Measurements from ENCODE around the gene ZNF487.
A peak's percentile ranks its signal among the peaks of the same experiment; 100 is the strongest.

ZNF487 gene

GRCh38 chr10:43396061-43396927 is 40.6 kb upstream of the ZNF487 start:
- Histone ChIP-seq H3K4me1 (ENCODE audit: insufficient read depth, low read length) (peaks cover 39% of the 10 kb centered on the region), H3K27ac (ENCODE audit: low read depth, low read length) (peak overlapping the region; percentile 99), H3K9me3 (ENCODE audit: insufficient read depth, low read depth, low read length) (no peaks in the 10 kb centered on the region), H3K36me3 (ENCODE audit: insufficient read depth, low read length) (peaks cover 63% of the 10 kb centered on the region), H3K27me3 (ENCODE audit: insufficient read depth, low read length) (no peaks in the 10 kb centered on the region), H3K9ac (ENCODE audit: low read depth, low read length) (peak overlapping the region; percentile 99), H3K4me3 (ENCODE audit: low read length) (peak overlapping the region; percentile 95)
- WGBS, result under 1% methylated on average over 60 of the region's 71 CpGs

- Histone ChIP-seq H3K4me3 (ENCODE audit: low read length) (peak overlapping the region; percentile 95), H3K4me1 (ENCODE audit: insufficient read depth, low read length) (peaks cover 46% of the 10 kb centered on the region), H3K9me3 (ENCODE audit: insufficient read depth, low read depth, low read length) (no peaks in the 10 kb centered on the region), H3K36me3 (ENCODE audit: insufficient read depth, low read length) (peaks cover 55% of the 10 kb centered on the region), H3K27ac (ENCODE audit: low read depth, low read length) (peak overlapping the region; percentile 99), H3K27me3 (ENCODE audit: insufficient read depth, low read length) (no peaks in the 10 kb centered on the region), H3K9ac (ENCODE audit: low read depth, low read length) (peak overlapping the region; percentile 94)
- WGBS, result under 1% methylated on average over 70 of the region's 70 CpGs
These were observed 39.8 kb upstream of the ZNF487 start for GRCh38 chr10:43396928-43397624.

- Histone ChIP-seq H3K4me3 (ENCODE audit: low read length) (no peak overlapping the region), H3K27me3 (ENCODE audit: insufficient read depth, low read length) (no peaks in the 10 kb centered on the region), H3K4me1 (ENCODE audit: insufficient read depth, low read length) (peaks cover 58% of the 10 kb centered on the region), H3K9ac (ENCODE audit: low read depth, low read length) (no peak overlapping the region), H3K9me3 (ENCODE audit: insufficient read depth, low read depth, low read length) (no peaks in the 10 kb centered on the region), H3K36me3 (ENCODE audit: insufficient read depth, low read length) (peaks cover 50% of the 10 kb centered on the region), H3K27ac (ENCODE audit: low read depth, low read length) (peak overlapping the region; percentile 30; the same call in 1 of the 2 replicates)
- 81% methylated on average over 2 of the region's 2 CpGs for WGBS
These were observed 38.0 kb upstream of the ZNF487 start for GRCh38 chr10:43398939-43399319.

GRCh38 chr10:43399320-43400310 is 37.3 kb upstream of the ZNF487 start:
- Histone ChIP-seq H3K9me3 (ENCODE audit: insufficient read depth, low read depth, low read length) (no peaks in the 10 kb centered on the region), H3K9ac (ENCODE audit: low read depth, low read length) (no peak overlapping the region), H3K27me3 (ENCODE audit: insufficient read depth, low read length) (no peaks in the 10 kb centered on the region), H3K4me1 (ENCODE audit: insufficient read depth, low read length) (peaks cover 57% of the 10 kb centered on the region), H3K36me3 (ENCODE audit: insufficient read depth, low read length) (peaks cover 44% of the 10 kb centered on the region), H3K4me3 (ENCODE audit: low read length) (no peak overlapping the region), H3K27ac (ENCODE audit: low read depth, low read length) (no peak overlapping the region)
- 97% methylated on average over 5 of the region's 5 CpGs for WGBS

- Histone ChIP-seq H3K27ac (ENCODE audit: low read depth, low read length) (peak overlapping the region; percentile 37; the same call in 1 of the 2 replicates), H3K4me1 (ENCODE audit: insufficient read depth, low read length) (peaks cover 61% of the 10 kb centered on the region), H3K9ac (ENCODE audit: low read depth, low read length) (no peak overlapping the region), H3K27me3 (ENCODE audit: insufficient read depth, low read length) (no peaks in the 10 kb centered on the region), H3K9me3 (ENCODE audit: insufficient read depth, low read depth, low read length) (no peaks in the 10 kb centered on the region), H3K36me3 (ENCODE audit: insufficient read depth, low read length) (peaks cover 33% of the 10 kb centered on the region), H3K4me3 (ENCODE audit: low read length) (peak overlapping the region; percentile 8; the same call in 1 of the 2 replicates)
- WGBS, result no CpG with 5 or more reads among the region's 2 CpGs
These were observed 35.3 kb upstream of the ZNF487 start for GRCh38 chr10:43401627-43402026.

GRCh38 chr10:43402176-43402575 is 34.7 kb upstream of the ZNF487 start:
- 45% methylated on average over 3 of the region's 4 CpGs for WGBS
- Histone ChIP-seq H3K9me3 (ENCODE audit: insufficient read depth, low read depth, low read length) (no peaks in the 10 kb centered on the region), H3K27me3 (ENCODE audit: insufficient read depth, low read length) (no peaks in the 10 kb centered on the region), H3K27ac (ENCODE audit: low read depth, low read length) (peak overlapping the region; percentile 37), H3K4me3 (ENCODE audit: low read length) (peak overlapping the region; percentile 8; the same call in 1 of the 2 replicates), H3K9ac (ENCODE audit: low read depth, low read length) (peak overlapping the region; percentile 3; the same call in 1 of the 2 replicates), H3K4me1 (ENCODE audit: insufficient read depth, low read length) (peaks cover 61% of the 10 kb centered on the region), H3K36me3 (ENCODE audit: insufficient read depth, low read length) (peaks cover 33% of the 10 kb centered on the region)

DNA sequence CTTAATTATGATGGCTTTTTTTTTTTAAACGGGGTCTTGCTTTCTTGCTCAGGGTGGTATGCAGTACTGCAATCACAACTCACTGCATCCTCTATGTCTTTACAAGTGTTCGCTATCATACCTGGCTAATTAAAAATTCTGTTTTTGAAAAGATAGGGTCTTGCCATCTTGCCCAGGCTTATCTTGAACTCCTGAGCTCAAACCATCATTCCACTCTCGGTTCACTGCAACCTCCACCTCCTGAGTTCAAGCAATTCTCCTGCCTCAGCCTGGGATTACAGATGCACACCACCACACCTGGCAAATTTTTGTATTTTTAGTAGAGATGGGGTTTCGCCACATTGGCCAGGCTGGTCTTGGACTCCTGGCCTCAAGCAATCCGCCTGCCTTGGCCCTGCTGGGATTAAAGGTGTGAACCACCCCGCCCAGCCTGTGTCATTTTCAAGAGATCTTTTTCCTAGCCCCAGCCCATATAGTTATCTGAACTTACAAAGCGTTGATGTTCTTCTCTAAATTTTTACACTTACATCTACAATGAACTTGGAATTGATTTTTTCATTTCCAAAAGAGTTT is 33.9 kb upstream of the ZNF487 start:
- Histone ChIP-seq H3K36me3 (ENCODE audit: insufficient read depth, low read length) (peaks cover 33% of the 10 kb centered on the region), H3K27ac (ENCODE audit: low read depth, low read length) (peak overlapping the region; percentile 37; the same call in 1 of the 2 replicates), H3K9ac (ENCODE audit: low read depth, low read length) (no peak overlapping the region; the same call in 1 of the 2 replicates), H3K4me1 (ENCODE audit: insufficient read depth, low read length) (peaks cover 57% of the 10 kb centered on the region), H3K9me3 (ENCODE audit: insufficient read depth, low read depth, low read length) (no peaks in the 10 kb centered on the region), H3K27me3 (ENCODE audit: insufficient read depth, low read length) (no peaks in the 10 kb centered on the region), H3K4me3 (ENCODE audit: low read length) (peak overlapping the region; percentile 8; the same call in 1 of the 2 replicates)
- 94% methylated on average over 6 of the region's 7 CpGs for WGBS

GRCh38 chr10:43403911-43404703 is 32.8 kb upstream of the ZNF487 start:
- 83% methylated on average over 11 of the region's 14 CpGs for WGBS

DNA sequence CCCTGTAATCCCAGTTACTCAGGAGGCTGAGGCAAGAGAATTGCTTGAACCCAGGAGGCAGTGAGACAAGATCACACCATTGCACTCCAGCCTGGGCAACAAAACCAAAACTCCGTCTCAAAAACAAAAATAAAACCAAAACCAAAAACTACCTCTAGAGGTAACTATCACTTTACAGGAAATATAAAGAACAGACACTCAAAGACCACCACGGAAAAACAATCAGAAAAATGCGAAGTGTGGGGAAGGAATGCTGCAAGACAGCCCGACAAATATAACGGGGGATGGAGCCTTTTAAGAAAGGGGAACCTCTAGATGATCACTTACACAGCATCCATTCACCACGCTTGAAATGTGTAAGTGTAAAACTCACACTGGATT is 32.2 kb upstream of the ZNF487 start:
- Histone ChIP-seq H3K4me3 (ENCODE audit: low read length) (peak overlapping the region; percentile 24; the same call in 1 of the 2 replicates), H3K9me3 (ENCODE audit: insufficient read depth, low read depth, low read length) (no peaks in the 10 kb centered on the region), H3K4me1 (ENCODE audit: insufficient read depth, low read length) (peaks cover 50% of the 10 kb centered on the region), H3K27ac (ENCODE audit: low read depth, low read length) (0 out of 2 replicates have a peak overlapping the region, but pooled peaks have one; percentile 14), H3K9ac (ENCODE audit: low read depth, low read length) (no peak overlapping the region), H3K36me3 (ENCODE audit: insufficient read depth, low read length) (peaks cover 23% of the 10 kb centered on the region), H3K27me3 (ENCODE audit: insufficient read depth, low read length) (no peaks in the 10 kb centered on the region)
- WGBS, result 78% methylated on average over 4 of the region's 6 CpGs

More at GRCh38 chr10:43403911-43404703, 32.8 kb upstream of the ZNF487 start:
- H3K27ac ChIP-seq (ENCODE audit: low read depth, low read length), result 0 out of 2 replicates have a peak overlapping the region, but pooled peaks have one; percentile 14
- peaks cover 28% of the 10 kb centered on the region for H3K36me3 ChIP-seq (ENCODE audit: insufficient read depth, low read length)
- no peaks in the 10 kb centered on the region for H3K27me3 ChIP-seq (ENCODE audit: insufficient read depth, low read length)
- H3K4me1 ChIP-seq (ENCODE audit: insufficient read depth, low read length), result peaks cover 56% of the 10 kb centered on the region
- H3K9me3 ChIP-seq (ENCODE audit: insufficient read depth, low read depth, low read length), result no peaks in the 10 kb centered on the region
- no peak overlapping the region for H3K9ac ChIP-seq (ENCODE audit: low read depth, low read length)
- 0 out of 2 replicates have a peak overlapping the region, but pooled peaks have one; percentile 24 for H3K4me3 ChIP-seq (ENCODE audit: low read length)
